ENCODE data around the gene C22orf15. TPM values are rescaled to one million over a fixed set of nuclear protein-coding genes. Genes with fewer than 3 reads are reported as not detected.
A peak's percentile ranks its signal among the peaks of the same experiment; 100 is the strongest.

C22orf15 gene
- total and polyA plus RNA-seq, 9 of the 15 experiments (the other 6 are each of a cell fraction or from before 2014, with no cell fraction given), result 0.07 TPM; not detected in 8

DNA sequence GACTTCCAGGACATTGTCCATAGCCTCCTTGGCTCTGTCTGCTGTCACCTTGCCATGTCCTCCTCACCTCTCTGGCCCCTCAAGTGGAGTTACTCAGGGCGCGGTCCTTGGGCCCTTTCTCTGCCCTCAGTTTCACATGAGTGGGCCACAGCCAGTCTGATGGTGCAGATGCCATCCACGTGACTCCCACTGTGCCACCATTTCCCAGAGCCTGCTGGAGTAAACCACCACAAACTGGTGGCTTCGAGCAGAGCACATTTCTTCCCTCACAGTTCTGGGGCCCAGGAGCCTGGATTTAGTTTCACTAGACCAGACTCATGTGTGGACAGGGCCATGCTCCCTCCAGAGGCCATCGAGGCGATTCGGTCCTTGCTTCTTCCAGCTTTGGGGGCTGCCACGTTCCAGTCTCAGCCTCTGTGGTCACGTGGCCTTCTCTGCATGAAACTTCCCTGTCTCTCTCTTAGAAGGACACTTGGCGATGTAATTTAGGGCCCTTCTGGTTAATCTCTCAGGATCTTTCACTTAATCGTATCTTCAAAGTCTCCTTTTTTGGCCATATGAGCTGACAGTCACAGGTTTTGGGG is 38.5 kb downstream of the C22orf15 start:
- FAIRE-seq, result no peak
- Histone ChIP-seq H3K9me3 (replicated peaks; ENCODE audit: control insufficient read depth, insufficient read depth, low read depth, low read length) (no peaks in the 10 kb centered on the region), H2AFZ (ENCODE audit: low read depth, low read length) (no peak overlapping the region), H3K36me3 (ENCODE audit: control insufficient read depth, insufficient read depth, low read length) (peaks cover 64% of the 10 kb centered on the region; the same call in 2 of the 3 replicates), H3K4me3 (no peak overlapping the region), H3K9ac (ENCODE audit: insufficient read depth in 1 of 2, low read depth in 2 of 2, low read length in 2 of 2) (peak overlapping the region in 1 of 2 experiments; percentile 26; a peak in 1 of 4 replicates), H3K79me2 (ENCODE audit: control insufficient read depth, insufficient read depth, low read length) (no peaks in the 10 kb centered on the region), H3K4me2 (ENCODE audit: insufficient read depth, low read length) (no peak overlapping the region), H3K27ac (ENCODE audit: extremely low read depth, low read depth, low read length) (no peak overlapping the region), H3K27me3 (ENCODE audit: control insufficient read depth in 2 of 2, insufficient read depth in 2 of 2, low read length in 2 of 2) (no peaks in the 10 kb centered on the region), H4K20me1 (replicated peaks; ENCODE audit: control insufficient read depth, insufficient read depth, low read length) (no peaks in the 10 kb centered on the region), H3K9me1 (ENCODE audit: control insufficient read depth, insufficient read depth, low read length) (no peaks in the 10 kb centered on the region), H3K4me1 (replicated peaks in 1 of 2; ENCODE audit: control insufficient read depth in 2 of 2, insufficient read depth in 2 of 2, low read length in 2 of 2) (no peaks in the 10 kb centered on the region; a peak in 1 of 5 replicates)
- CTCF ChIA-PET (ENCODE audit: low intra/inter-chr PET ratio), result no interaction called here
- ATAC-seq, result no peak
- no peak for DNase-seq (ENCODE audit: extremely low read depth in 1 of 4, low spot score in 3 of 4)
- WGBS (ENCODE audit: insufficient coverage, low coverage, missing lambda C conversion rate), result 75% methylated on average over 11 of the region's 11 CpGs
- in situ Hi-C loops (cut with MboI) (no loop called here), intact Hi-C loops (cut with micrococcal nuclease) (no loop called here)
- POLR2A ChIA-PET, result no interaction called here
- BruUV-seq (replicated peaks), result no TSS peak
- TF ChIP-seq HDAC2 (IDR thresholded peaks at IDR 0.05) (no peak), DACH1 (IDR thresholded peaks at IDR 0.05; ENCODE audit: partially characterized antibody) (no peak), POLR2AphosphoS5 (IDR thresholded peaks at IDR 0.05; ENCODE audit: control insufficient read depth, insufficient read depth, low read depth, low read length) (no peak), SMARCE1 (IDR thresholded peaks at IDR 0.05) (no peak), CBX5 (IDR thresholded peaks at IDR 0.05; ENCODE audit: borderline replicate concordance, low read depth) (no peak), SIN3A (IDR thresholded peaks at IDR 0.05; ENCODE audit: borderline replicate concordance in 2 of 2, control insufficient read depth in 1 of 2, low read depth in 2 of 2, low read length in 2 of 2) (no peak), RCOR1 (IDR thresholded peaks at IDR 0.05; ENCODE audit: borderline replicate concordance in 1 of 2, low read depth in 2 of 2, low read length in 2 of 2) (no peak), ZNF324 (CRISPR knock-in tag; IDR thresholded peaks at IDR 0.05) (no peak), ZBED1 (IDR thresholded peaks at IDR 0.05) (no peak), SMAD4 (CRISPR knock-in tag; conservative IDR thresholded peaks at IDR 0.05) (no peak), POLR2H (tag; IDR thresholded peaks at IDR 0.05; ENCODE audit: low read depth) (no peak), ILK (tag; IDR thresholded peaks at IDR 0.05; ENCODE audit: borderline replicate concordance, low read depth) (no peak)
- TF ChIP-seq, protein P1, sequence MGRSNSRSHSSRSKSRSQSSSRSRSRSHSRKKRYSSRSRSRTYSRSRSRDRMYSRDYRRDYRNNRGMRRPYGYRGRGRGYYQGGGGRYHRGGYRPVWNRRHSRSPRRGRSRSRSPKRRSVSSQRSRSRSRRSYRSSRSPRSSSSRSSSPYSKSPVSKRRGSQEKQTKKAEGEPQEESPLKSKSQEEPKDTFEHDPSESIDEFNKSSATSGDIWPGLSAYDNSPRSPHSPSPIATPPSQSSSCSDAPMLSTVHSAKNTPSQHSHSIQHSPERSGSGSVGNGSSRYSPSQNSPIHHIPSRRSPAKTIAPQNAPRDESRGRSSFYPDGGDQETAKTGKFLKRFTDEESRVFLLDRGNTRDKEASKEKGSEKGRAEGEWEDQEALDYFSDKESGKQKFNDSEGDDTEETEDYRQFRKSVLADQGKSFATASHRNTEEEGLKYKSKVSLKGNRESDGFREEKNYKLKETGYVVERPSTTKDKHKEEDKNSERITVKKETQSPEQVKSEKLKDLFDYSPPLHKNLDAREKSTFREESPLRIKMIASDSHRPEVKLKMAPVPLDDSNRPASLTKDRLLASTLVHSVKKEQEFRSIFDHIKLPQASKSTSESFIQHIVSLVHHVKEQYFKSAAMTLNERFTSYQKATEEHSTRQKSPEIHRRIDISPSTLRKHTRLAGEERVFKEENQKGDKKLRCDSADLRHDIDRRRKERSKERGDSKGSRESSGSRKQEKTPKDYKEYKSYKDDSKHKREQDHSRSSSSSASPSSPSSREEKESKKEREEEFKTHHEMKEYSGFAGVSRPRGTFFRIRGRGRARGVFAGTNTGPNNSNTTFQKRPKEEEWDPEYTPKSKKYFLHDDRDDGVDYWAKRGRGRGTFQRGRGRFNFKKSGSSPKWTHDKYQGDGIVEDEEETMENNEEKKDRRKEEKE (IDR thresholded peaks at IDR 0.05; ENCODE audit: borderline replicate concordance in 1 of 2, control insufficient read depth in 1 of 2, low read depth in 2 of 2, low read length in 1 of 2), result no peak
- TF ChIP-seq, protein P2, sequence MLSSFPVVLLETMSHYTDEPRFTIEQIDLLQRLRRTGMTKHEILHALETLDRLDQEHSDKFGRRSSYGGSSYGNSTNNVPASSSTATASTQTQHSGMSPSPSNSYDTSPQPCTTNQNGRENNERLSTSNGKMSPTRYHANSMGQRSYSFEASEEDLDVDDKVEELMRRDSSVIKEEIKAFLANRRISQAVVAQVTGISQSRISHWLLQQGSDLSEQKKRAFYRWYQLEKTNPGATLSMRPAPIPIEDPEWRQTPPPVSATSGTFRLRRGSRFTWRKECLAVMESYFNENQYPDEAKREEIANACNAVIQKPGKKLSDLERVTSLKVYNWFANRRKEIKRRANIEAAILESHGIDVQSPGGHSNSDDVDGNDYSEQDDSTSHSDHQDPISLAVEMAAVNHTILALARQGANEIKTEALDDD (IDR thresholded peaks at IDR 0.05), result no peak
- TF ChIP-seq, protein P3, sequence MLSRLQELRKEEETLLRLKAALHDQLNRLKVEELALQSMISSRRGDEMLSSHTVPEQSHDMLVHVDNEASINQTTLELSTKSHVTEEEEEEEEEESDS (CRISPR knock-in tag; IDR thresholded peaks at IDR 0.05), result no peak
